Coronary artery (tissue), 2 donors: Measurements from ENCODE around the gene SCNN1G.

Source experiments
- DNase-seq: peaks from one replicate; pipeline ENCODE4 v3.0.0-alpha.2; 2017; ENCODE audit warnings: low spot score
- H3K27ac ChIP-seq, 2 donors: fragments of 200-600 bp; sonication (generic); one replicate each; pipeline ENCODE4 v1.5.1; 2016 to 2019
- H3K4me3 ChIP-seq: fragments of 200-600 bp; sonication (generic); 2 replicates; pipeline ENCODE4 v1.5.1; 2016; ENCODE audit warnings: mild to moderate bottlenecking, moderate library complexity
- TF ChIP-seq, protein P1 (sequence below): fragments of 200-600 bp; sonication (generic); IDR thresholded peaks from one replicate; pipeline ENCODE4 v1.5.1; 2019; ENCODE audit warnings: antibody characterized with exemption

Gene SCNN1G

DNA sequence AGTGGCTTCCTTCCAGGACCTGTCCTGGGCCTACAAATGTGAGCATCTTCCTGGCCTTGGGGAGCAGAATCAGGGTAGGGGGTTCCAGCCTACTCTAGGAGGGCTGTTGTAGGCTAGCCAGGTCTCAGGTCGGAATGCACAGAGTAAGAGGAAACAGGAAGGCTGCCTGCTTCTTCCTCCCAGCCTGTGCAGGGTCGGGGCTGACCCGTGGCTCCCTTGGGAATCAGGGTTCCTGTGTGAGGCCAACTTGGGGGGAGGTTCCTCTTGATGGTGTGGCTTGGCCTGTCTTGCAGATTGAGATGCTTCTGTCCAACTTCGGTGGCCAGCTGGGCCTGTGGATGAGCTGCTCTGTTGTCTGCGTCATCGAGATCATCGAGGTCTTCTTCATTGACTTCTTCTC is 32.3 kb downstream of the SCNN1G start:
- Histone ChIP-seq H3K27ac (no peak overlapping the region), H3K4me3 (no peak overlapping the region)
- DNase-seq = no peak
- TF ChIP-seq, protein P1, sequence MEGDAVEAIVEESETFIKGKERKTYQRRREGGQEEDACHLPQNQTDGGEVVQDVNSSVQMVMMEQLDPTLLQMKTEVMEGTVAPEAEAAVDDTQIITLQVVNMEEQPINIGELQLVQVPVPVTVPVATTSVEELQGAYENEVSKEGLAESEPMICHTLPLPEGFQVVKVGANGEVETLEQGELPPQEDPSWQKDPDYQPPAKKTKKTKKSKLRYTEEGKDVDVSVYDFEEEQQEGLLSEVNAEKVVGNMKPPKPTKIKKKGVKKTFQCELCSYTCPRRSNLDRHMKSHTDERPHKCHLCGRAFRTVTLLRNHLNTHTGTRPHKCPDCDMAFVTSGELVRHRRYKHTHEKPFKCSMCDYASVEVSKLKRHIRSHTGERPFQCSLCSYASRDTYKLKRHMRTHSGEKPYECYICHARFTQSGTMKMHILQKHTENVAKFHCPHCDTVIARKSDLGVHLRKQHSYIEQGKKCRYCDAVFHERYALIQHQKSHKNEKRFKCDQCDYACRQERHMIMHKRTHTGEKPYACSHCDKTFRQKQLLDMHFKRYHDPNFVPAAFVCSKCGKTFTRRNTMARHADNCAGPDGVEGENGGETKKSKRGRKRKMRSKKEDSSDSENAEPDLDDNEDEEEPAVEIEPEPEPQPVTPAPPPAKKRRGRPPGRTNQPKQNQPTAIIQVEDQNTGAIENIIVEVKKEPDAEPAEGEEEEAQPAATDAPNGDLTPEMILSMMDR = no peak

DNA sequence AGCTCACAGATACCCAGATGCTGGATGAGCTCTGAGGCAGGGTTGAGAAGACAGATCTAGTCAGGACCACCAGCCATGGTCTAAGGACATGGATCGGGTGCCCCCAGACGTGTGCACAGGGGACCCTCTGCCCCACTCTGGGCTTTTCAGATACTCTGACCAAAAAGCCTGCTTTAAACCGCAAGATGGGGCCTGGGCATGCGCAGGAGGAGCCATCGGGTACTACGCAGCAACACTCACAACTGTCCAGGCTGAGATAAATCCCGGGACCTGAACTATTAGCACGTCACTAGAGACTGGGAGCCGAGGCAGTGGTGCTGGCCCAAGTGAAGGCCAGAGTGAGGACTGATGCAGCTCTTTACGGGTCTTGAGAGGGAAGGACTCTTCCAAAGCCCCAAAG is 32.9 kb downstream of the SCNN1G start:
- Histone ChIP-seq H3K27ac (no peak overlapping the region), H3K4me3 (no peak overlapping the region)
- TF ChIP-seq, protein P1 = no peak
- no peak for DNase-seq

DNA sequence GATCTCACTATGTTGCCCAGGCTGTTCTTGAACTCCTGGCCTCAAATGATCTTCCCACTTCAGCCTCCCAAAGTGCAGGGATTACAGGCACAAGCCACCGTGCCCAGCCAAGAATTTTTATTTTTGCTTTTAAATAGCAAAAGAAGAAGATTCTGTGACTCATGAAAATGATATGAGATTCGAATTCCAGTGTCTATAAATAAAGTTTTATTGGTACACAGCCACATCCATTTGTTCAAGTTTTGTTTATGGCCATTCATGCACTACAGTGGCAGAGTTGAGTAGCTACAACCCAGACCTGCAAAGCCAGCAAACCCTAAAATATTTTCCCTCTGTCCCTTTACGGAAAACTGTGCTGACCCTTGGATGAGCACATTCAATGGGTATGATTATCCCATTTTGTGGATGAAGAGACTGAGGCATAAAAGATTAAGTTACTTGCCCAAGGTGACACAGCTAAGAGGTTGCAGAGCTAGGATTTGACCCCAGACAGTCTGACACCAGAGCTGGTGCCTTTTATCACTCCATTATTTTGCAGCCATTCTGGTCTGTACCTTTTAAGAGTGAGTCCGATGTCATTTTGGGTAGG is 34.2 kb downstream of the SCNN1G start:
- no peak overlapping the region for H3K27ac ChIP-seq
- TF ChIP-seq, protein P1 = no peak
- no peak for DNase-seq
- no peak overlapping the region for H3K4me3 ChIP-seq

DNA sequence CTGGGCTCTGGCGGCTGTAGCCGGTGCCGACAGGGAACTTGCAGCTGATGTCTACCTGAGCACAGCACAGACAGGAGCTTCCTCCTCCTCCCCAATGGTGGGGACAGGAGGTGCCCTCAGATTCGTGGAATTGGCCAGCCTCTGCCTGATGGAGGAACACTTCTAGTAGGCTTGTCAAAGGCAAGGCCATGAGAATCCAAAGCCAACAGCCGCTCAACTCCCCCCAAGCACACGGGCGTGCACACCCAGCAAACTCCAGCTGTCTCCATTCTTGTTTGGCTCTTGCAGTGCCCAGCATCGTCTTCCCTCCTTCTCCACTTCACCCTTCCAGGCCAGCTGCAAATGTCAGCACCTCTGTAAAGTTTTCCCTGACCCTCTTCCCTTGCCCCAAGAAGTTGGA is 35.1 kb downstream of the SCNN1G start:
- no peak for DNase-seq
- Histone ChIP-seq H3K27ac (no peak overlapping the region), H3K4me3 (no peak overlapping the region)
- TF ChIP-seq, protein P1 = no peak

DNA sequence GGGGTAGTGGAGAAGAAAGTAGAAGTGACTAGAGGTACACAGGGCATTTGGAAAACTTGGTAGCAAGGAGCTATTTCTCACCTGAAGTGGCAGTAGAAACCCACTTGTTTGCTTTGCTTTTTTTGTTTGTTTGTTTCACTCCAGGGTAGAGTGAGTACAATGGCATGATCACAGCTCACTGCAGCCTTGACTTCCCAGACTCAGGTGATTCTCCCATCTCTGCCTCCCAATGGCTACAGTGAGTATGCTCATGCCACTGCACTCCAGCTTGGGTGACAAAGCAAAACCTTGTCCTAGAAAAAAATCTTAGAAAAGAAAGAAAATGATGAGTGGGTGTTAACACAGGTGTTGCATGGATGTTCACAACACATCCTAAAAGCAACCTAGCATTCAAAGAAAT is 40.4 kb downstream of the SCNN1G start:
- TF ChIP-seq, protein P1 = no peak
- Histone ChIP-seq H3K4me3 (no peak overlapping the region), H3K27ac (no peak overlapping the region)
- DNase-seq = no peak

DNA sequence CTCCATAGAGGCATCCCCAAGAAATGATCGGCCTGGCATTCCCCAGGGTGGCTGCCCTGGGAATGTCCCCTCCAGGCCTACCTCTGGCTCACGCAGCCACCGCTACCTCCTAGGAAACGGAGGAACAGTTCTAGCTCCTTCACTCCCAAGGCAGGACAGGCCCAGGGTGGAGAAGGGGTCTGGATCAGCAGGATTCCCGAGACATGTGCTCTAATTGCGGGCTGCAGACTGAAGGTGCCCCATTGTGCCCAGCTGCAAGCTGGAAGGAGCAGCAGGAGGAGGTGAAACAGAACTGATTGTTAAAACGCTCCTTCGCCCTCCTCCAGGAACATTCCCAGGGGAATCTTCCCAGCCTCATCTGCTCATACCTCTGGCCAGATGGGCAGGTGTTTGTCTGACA is 40.8 kb downstream of the SCNN1G start:
- H3K27ac ChIP-seq = no peak overlapping the region
- no peak overlapping the region for H3K4me3 ChIP-seq
- no peak for DNase-seq
- TF ChIP-seq, protein P1 = no peak

DNA sequence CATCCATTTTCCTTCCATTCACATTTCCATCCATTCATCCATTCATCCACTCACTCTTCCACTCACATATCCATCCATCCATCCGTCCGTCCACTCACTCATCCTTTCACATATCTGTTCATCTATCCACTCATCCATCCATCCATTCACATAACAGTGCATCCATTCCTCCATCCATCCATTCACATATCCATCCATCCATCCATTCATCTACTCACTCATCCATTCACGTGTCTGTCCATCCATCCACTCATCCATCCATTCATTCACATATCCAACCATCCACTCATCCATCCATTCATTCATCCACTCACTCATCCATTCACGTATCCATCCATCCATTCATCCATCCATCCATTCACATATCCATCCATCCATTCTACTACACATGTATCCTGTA is 42.6 kb downstream of the SCNN1G start:
- no peak for DNase-seq
- no peak overlapping the region for H3K4me3 ChIP-seq
- H3K27ac ChIP-seq = no peak overlapping the region
- TF ChIP-seq, protein P1 = no peak
